Liver (tissue), 9 donors: ENCODE results near the gene PPP2R2C. TPM values are rescaled to one million over a fixed set of nuclear protein-coding genes. Genes with fewer than 3 reads are reported as not detected.

Source experiments
- DNase-seq: peaks from one replicate; pipeline ENCODE4 v3.0.0-alpha.2; 2017; ENCODE audit warnings: low spot score
- H3K27ac ChIP-seq, 2 donors: one replicate each; pipeline ENCODE4 v1.7.0; 2013; ENCODE audit warnings: inconsistent platforms in 2 of 2, low read length in 2 of 2, control low read depth in 1 of 2, low read depth in 1 of 2, mild to moderate bottlenecking in 1 of 2
- H3K27me3 ChIP-seq, 4 donors: one replicate each; pipeline versions ENCODE4 v1.6.1 to v1.7.0; 2013; ENCODE audit warnings: low read length in 3 of 4, inconsistent platforms in 1 of 4, mild to moderate bottlenecking in 1 of 4, moderate library complexity in 1 of 4; ENCODE audit not compliant: control insufficient read depth in 4 of 4, insufficient read depth in 4 of 4
- H3K36me3 ChIP-seq, 4 donors: one replicate each; pipeline versions ENCODE4 v1.6.1 to v1.7.0; 2013; ENCODE audit warnings: low read length in 3 of 4, mild to moderate bottlenecking in 3 of 4, low read depth in 1 of 4, moderate library complexity in 1 of 4; ENCODE audit not compliant: control insufficient read depth in 4 of 4, insufficient read depth in 3 of 4
- H3K4me1 ChIP-seq, 4 donors: one replicate each; pipeline versions ENCODE4 v1.6.1 to v1.7.0; 2013; ENCODE audit warnings: low read length in 3 of 4, mild to moderate bottlenecking in 3 of 4, moderate library complexity in 1 of 4; ENCODE audit not compliant: control insufficient read depth in 4 of 4, insufficient read depth in 4 of 4
- H3K4me3 ChIP-seq, 3 donors: one replicate each; pipeline versions ENCODE4 v1.6.1 to v1.7.0; 2013; ENCODE audit warnings: low read length in 3 of 3, control low read depth in 1 of 3, low read depth in 1 of 3, mild to moderate bottlenecking in 1 of 3
- H3K9ac ChIP-seq, 2 donors: one replicate each; pipeline ENCODE4 v1.7.0; 2013; ENCODE audit warnings: low read length in 2 of 2, mild to moderate bottlenecking in 2 of 2, moderate library complexity in 2 of 2, control low read depth in 1 of 2, low read depth in 1 of 2
- H3K9me3 ChIP-seq, 4 donors: one replicate each; pipeline versions ENCODE4 v1.6.1 to v1.7.0; 2013; ENCODE audit warnings: low read length in 3 of 4; ENCODE audit not compliant: control insufficient read depth in 4 of 4
- EGR1 ChIP-seq, 2 donors: IDR thresholded peaks; 2 replicates each; pipeline ENCODE4 v1.6.1; 2016 to 2018; ENCODE audit warnings: antibody characterized with exemption in 2 of 2, low read depth in 2 of 2
- FOXA1 ChIP-seq: IDR thresholded peaks from 2 replicates; pipeline ENCODE4 v1.6.1; 2016; ENCODE audit warnings: antibody characterized with exemption
- FOXA2 ChIP-seq: IDR thresholded peaks from 2 replicates; pipeline ENCODE4 v1.6.1; 2016; ENCODE audit warnings: antibody characterized with exemption
- GABPA ChIP-seq, 2 donors: IDR thresholded peaks in 1 of 2; conservative IDR thresholded peaks in 1 of 2; 2 replicates each; pipeline ENCODE4 v1.6.1; 2016; ENCODE audit warnings: antibody characterized with exemption in 2 of 2, mild to moderate bottlenecking in 1 of 2, moderate library complexity in 1 of 2
- HNF4A ChIP-seq, 2 donors: conservative IDR thresholded peaks; 2 replicates each; pipeline ENCODE4 v1.6.1; 2016; ENCODE audit warnings: antibody characterized with exemption in 2 of 2, mild to moderate bottlenecking in 2 of 2
- HNF4G ChIP-seq: IDR thresholded peaks from 2 replicates; pipeline ENCODE4 v1.6.1; 2016; ENCODE audit warnings: antibody characterized with exemption
- JUND ChIP-seq, 2 donors: IDR thresholded peaks; 2 replicates each; pipeline ENCODE4 v1.6.1; 2016; ENCODE audit warnings: antibody characterized with exemption in 2 of 2
- NR2F2 ChIP-seq: IDR thresholded peaks from 2 replicates; pipeline ENCODE4 v1.6.1; 2016; ENCODE audit warnings: antibody characterized with exemption
- RAD21 ChIP-seq, 2 donors: IDR thresholded peaks; 2 replicates each; pipeline ENCODE4 v1.6.1; 2016; ENCODE audit warnings: antibody characterized with exemption in 2 of 2, mild to moderate bottlenecking in 2 of 2
- RXRA ChIP-seq, 2 donors: IDR thresholded peaks; 2 replicates each; pipeline ENCODE4 v1.6.1; 2017 to 2018; ENCODE audit warnings: antibody characterized with exemption in 2 of 2, mild to moderate bottlenecking in 1 of 2
- SP1 ChIP-seq: IDR thresholded peaks from 2 replicates; pipeline ENCODE4 v1.6.1; 2018; ENCODE audit warnings: antibody characterized with exemption, mild to moderate bottlenecking
- TAF1 ChIP-seq: conservative IDR thresholded peaks from 2 replicates; pipeline ENCODE4 v1.6.1; 2016; ENCODE audit warnings: antibody characterized with exemption, mild to moderate bottlenecking
- YY1 ChIP-seq: IDR thresholded peaks from 2 replicates; pipeline ENCODE4 v1.6.1; 2016; ENCODE audit warnings: antibody characterized with exemption, mild to moderate bottlenecking
- WGBS: extraction: QIAGEN DNeasy Blood & Tissue Kit; methylation state at CpG from one replicate; pipeline ENCODE4 v1.1.7; 2013; 5-methylcytosine and 5-hydroxymethylcytosine counted together
- polyA plus RNA-seq, 2 donors: library from polyadenylated mRNA; stranded (reverse) in 1 of 2; unstranded in 1 of 2; fragments of 200-250 nt in 1 of 2; fragments of >200 nt in 1 of 2; fragmentation: Nextera tagmentation in 1 of 2; extraction: Ambion mirVana in 1 of 2; gene quantifications; one replicate each; pipeline versions ENCODE4 v1.2.1 to v1.2.3, GENCODE V29; 2013 to 2015
- total RNA-seq, 2 donors: library from RNA; depleted of rRNA; stranded (reverse); fragments of >200 nt; gene quantifications; one replicate each; pipeline ENCODE4 v1.2.3, GENCODE V29; 2014
- TF ChIP-seq, protein P1 (sequence below): IDR thresholded peaks from 2 replicates; pipeline ENCODE4 v1.6.1; 2016; ENCODE audit warnings: antibody characterized with exemption
- TF ChIP-seq, protein P2 (sequence below): IDR thresholded peaks from 2 replicates; pipeline ENCODE4 v1.6.1; 2016; ENCODE audit warnings: antibody characterized with exemption
- TF ChIP-seq, protein P3 (sequence below): IDR thresholded peaks from 2 replicates; pipeline ENCODE4 v1.6.1; 2016; ENCODE audit warnings: antibody characterized with exemption
- TF ChIP-seq, protein P4 (sequence below): IDR thresholded peaks from 2 replicates; pipeline ENCODE4 v1.6.1; 2016; ENCODE audit warnings: antibody characterized with exemption, mild to moderate bottlenecking
- TF ChIP-seq, protein P5 (sequence below): fragments of 150-350 bp; IDR thresholded peaks from 2 replicates; pipeline ENCODE4 v1.5.1; 2017; ENCODE audit warnings: improper control_type of control experiment, low read depth, low read length; ENCODE audit not compliant: missing input control
- donor health status: healthy.
- donor health status: healthy.
- donor health status: healthy.
- donor health status: healthy.
- donor health status: healthy.

PPP2R2C gene
- total and polyA plus RNA-seq, 4 donors = under 0.01 to 0.01 TPM; not detected in 2

DNA sequence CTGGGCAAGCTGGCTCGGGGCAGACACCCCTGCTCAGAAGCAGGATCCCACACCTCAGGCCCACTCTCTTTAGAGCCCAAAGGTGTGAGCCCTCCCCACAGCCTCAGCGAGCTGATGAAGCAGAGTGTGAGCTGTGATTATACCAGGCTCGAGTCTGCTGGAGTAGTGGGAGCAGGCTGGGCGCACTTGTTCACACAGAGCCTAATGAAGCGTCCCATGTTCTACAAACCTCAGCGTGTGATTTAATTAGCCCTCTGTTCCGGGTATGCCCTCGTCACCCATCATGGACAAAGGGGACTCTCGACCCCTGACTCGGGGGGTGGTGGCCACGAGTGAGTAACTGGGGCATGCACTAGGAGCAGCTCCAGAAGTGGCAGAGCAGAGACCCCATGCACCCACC, 62.3 kb downstream of the PPP2R2C start (continued):
- TF ChIP-seq, protein P1, sequence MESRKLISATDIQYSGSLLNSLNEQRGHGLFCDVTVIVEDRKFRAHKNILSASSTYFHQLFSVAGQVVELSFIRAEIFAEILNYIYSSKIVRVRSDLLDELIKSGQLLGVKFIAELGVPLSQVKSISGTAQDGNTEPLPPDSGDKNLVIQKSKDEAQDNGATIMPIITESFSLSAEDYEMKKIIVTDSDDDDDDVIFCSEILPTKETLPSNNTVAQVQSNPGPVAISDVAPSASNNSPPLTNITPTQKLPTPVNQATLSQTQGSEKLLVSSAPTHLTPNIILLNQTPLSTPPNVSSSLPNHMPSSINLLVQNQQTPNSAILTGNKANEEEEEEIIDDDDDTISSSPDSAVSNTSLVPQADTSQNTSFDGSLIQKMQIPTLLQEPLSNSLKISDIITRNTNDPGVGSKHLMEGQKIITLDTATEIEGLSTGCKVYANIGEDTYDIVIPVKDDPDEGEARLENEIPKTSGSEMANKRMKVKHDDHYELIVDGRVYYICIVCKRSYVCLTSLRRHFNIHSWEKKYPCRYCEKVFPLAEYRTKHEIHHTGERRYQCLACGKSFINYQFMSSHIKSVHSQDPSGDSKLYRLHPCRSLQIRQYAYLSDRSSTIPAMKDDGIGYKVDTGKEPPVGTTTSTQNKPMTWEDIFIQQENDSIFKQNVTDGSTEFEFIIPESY = no peak
- TF ChIP-seq EGR1 (IDR thresholded peaks at IDR 0.05; ENCODE audit: low read depth in 2 of 2) (no peak), FOXA1 (no peak), FOXA2 (no peak), HNF4A (conservative IDR thresholded peaks at IDR 0.05) (no peak), JUND (IDR thresholded peaks at IDR 0.05) (no peak), HNF4G (no peak), GABPA (IDR thresholded peaks at IDR 0.05 in 1 of 2, conservative IDR thresholded peaks at IDR 0.05 in 1 of 2) (no peak)
- TF ChIP-seq, protein P2, sequence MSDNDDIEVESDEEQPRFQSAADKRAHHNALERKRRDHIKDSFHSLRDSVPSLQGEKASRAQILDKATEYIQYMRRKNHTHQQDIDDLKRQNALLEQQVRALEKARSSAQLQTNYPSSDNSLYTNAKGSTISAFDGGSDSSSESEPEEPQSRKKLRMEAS = no peak
- TF ChIP-seq, protein P3, sequence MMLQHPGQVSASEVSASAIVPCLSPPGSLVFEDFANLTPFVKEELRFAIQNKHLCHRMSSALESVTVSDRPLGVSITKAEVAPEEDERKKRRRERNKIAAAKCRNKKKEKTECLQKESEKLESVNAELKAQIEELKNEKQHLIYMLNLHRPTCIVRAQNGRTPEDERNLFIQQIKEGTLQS = no peak

DNA sequence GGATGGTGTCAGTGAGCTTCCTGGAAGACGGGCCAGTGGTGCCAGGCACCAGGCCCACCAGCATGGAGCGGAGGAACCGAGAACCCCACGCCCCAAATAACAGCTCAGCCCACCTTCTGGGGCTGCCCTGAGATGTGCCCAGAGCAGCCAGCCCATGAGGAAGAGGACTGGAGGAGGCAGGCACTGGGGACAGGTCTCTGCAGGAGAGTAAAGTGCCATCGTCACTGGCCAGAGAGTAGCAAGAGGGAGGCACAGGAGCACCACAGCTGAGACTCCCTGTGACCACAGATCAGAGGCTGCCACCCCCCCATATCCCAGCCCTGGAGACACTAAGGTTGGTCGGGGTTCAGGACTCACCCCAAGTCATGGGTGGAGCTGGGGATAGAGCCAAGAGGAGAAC, 63.0 kb downstream of the PPP2R2C start:
- Histone ChIP-seq H3K27me3 (peaks cover 0 to 4% (median 0%) of the 10 kb centered on the region in 4 donors), H3K4me3 (no peak overlapping the region), H3K4me1 (no peaks in the 10 kb centered on the region), H3K9me3 (peaks cover 0 to 3% (median 0%) of the 10 kb centered on the region in 4 donors), H3K9ac (no peak overlapping the region), H3K36me3 (no peaks in the 10 kb centered on the region), H3K27ac (no peak overlapping the region)
- no peak for DNase-seq
- WGBS = 71% methylated on average over 6 of the region's 6 CpGs
- TF ChIP-seq FOXA1 (no peak), RXRA (IDR thresholded peaks at IDR 0.05) (no peak), EGR1 (IDR thresholded peaks at IDR 0.05; ENCODE audit: low read depth in 2 of 2) (no peak), HNF4G (no peak), NR2F2 (no peak), SP1 (no peak), YY1 (no peak), RAD21 (IDR thresholded peaks at IDR 0.05) (no peak), GABPA (IDR thresholded peaks at IDR 0.05 in 1 of 2, conservative IDR thresholded peaks at IDR 0.05 in 1 of 2) (no peak), JUND (IDR thresholded peaks at IDR 0.05) (no peak), TAF1 (no peak), HNF4A (conservative IDR thresholded peaks at IDR 0.05) (no peak), FOXA2 (no peak)
- TF ChIP-seq, protein P4, sequence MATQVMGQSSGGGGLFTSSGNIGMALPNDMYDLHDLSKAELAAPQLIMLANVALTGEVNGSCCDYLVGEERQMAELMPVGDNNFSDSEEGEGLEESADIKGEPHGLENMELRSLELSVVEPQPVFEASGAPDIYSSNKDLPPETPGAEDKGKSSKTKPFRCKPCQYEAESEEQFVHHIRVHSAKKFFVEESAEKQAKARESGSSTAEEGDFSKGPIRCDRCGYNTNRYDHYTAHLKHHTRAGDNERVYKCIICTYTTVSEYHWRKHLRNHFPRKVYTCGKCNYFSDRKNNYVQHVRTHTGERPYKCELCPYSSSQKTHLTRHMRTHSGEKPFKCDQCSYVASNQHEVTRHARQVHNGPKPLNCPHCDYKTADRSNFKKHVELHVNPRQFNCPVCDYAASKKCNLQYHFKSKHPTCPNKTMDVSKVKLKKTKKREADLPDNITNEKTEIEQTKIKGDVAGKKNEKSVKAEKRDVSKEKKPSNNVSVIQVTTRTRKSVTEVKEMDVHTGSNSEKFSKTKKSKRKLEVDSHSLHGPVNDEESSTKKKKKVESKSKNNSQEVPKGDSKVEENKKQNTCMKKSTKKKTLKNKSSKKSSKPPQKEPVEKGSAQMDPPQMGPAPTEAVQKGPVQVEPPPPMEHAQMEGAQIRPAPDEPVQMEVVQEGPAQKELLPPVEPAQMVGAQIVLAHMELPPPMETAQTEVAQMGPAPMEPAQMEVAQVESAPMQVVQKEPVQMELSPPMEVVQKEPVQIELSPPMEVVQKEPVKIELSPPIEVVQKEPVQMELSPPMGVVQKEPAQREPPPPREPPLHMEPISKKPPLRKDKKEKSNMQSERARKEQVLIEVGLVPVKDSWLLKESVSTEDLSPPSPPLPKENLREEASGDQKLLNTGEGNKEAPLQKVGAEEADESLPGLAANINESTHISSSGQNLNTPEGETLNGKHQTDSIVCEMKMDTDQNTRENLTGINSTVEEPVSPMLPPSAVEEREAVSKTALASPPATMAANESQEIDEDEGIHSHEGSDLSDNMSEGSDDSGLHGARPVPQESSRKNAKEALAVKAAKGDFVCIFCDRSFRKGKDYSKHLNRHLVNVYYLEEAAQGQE = no peak
- TF ChIP-seq, protein P5, sequence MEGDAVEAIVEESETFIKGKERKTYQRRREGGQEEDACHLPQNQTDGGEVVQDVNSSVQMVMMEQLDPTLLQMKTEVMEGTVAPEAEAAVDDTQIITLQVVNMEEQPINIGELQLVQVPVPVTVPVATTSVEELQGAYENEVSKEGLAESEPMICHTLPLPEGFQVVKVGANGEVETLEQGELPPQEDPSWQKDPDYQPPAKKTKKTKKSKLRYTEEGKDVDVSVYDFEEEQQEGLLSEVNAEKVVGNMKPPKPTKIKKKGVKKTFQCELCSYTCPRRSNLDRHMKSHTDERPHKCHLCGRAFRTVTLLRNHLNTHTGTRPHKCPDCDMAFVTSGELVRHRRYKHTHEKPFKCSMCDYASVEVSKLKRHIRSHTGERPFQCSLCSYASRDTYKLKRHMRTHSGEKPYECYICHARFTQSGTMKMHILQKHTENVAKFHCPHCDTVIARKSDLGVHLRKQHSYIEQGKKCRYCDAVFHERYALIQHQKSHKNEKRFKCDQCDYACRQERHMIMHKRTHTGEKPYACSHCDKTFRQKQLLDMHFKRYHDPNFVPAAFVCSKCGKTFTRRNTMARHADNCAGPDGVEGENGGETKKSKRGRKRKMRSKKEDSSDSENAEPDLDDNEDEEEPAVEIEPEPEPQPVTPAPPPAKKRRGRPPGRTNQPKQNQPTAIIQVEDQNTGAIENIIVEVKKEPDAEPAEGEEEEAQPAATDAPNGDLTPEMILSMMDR = no peak
- TF ChIP-seq, protein P2 = no peak
- TF ChIP-seq, protein P1 = no peak
- TF ChIP-seq, protein P3 = no peak
